HepG2 (cell line): ENCODE measurements around the gene NINL. TPM values are rescaled to one million over a fixed set of nuclear protein-coding genes. Genes with fewer than 3 reads are reported as not detected.

Source experiments
- ARID3A ChIP-seq: IDR thresholded peaks from 2 replicates; pipeline ENCODE4 v1.6.1; 2012; ENCODE audit warnings: low read depth, low read length, improper control_type of control experiment
- CENPX ChIP-seq: sonication (generic); formaldehyde crosslinking; IDR thresholded peaks from 2 replicates; pipeline ENCODE4 v1.9.0; 2021; ENCODE audit warnings: mild to moderate bottlenecking, missing genetic modification reagents, moderate library complexity
- EHMT2 ChIP-seq: fragments of 200-600 bp; sonication (generic); IDR thresholded peaks from 2 replicates; pipeline ENCODE4 v1.7.0; 2017; ENCODE audit warnings: antibody characterized with exemption, low read depth, low read length, borderline replicate concordance
- HES4 ChIP-seq: sonication (generic); formaldehyde crosslinking; IDR thresholded peaks from 2 replicates; pipeline ENCODE4 v1.9.0; 2021; ENCODE audit warnings: mild to moderate bottlenecking, missing genetic modification reagents, borderline replicate concordance
- HNF4G ChIP-seq, 2 experiments: sonication (generic) in 1 of 2; formaldehyde crosslinking in 1 of 2; IDR thresholded peaks; 2 replicates each; pipeline versions ENCODE4 v1.4.0 to v1.6.1; 2011 to 2020; ENCODE audit warnings: borderline replicate concordance in 2 of 2, low read depth in 2 of 2, mild to moderate bottlenecking in 2 of 2, low read length in 1 of 2, missing genetic modification reagents in 1 of 2, moderate library complexity in 1 of 2
- IRF1 ChIP-seq: sonication (generic); formaldehyde crosslinking; IDR thresholded peaks from 2 replicates; pipeline ENCODE4 v1.4.0; 2020; ENCODE audit warnings: low read depth, mild to moderate bottlenecking, missing genetic modification reagents
- ISL2 ChIP-seq: sonication (generic); formaldehyde crosslinking; IDR thresholded peaks from 2 replicates; pipeline ENCODE4 v1.5.0; 2020; ENCODE audit warnings: missing genetic modification reagents
- MBNL3 ChIP-seq: fragments of 250-450 bp; sonication (Bioruptor Pico); conservative IDR thresholded peaks from 2 replicates; pipeline ENCODE4 v1.8.0; 2022; ENCODE audit warnings: mild to moderate bottlenecking, inconsistent platforms
- NR3C1 ChIP-seq: sonication (generic); formaldehyde crosslinking; IDR thresholded peaks from 2 replicates; pipeline ENCODE4 v1.4.0; 2020; ENCODE audit warnings: missing genetic modification reagents
- PHF20 ChIP-seq: sonication (generic); formaldehyde crosslinking; IDR thresholded peaks from 2 replicates; pipeline ENCODE4 v1.5.0; 2020; ENCODE audit warnings: mild to moderate bottlenecking, missing genetic modification reagents
- PLSCR1 ChIP-seq: sonication (generic); formaldehyde crosslinking; IDR thresholded peaks from 2 replicates; pipeline ENCODE4 v1.5.0; 2020; ENCODE audit warnings: missing genetic modification reagents, mild to moderate bottlenecking, borderline replicate concordance
- THAP11 ChIP-seq: IDR thresholded peaks from 2 replicates; pipeline ENCODE4 v1.6.1; 2016; ENCODE audit warnings: missing biosample characterization, missing genetic modification reagents
- TOPORS ChIP-seq: sonication (generic); formaldehyde crosslinking; IDR thresholded peaks from 2 replicates; pipeline ENCODE4 v1.8.0; 2023; ENCODE audit warnings: mild to moderate bottlenecking, missing genetic modification reagents
- ZFP62 ChIP-seq: sonication (generic); formaldehyde crosslinking; IDR thresholded peaks from 2 replicates; pipeline ENCODE4 v1.4.0; 2020; ENCODE audit warnings: missing genetic modification reagents
- ZNF280D ChIP-seq: sonication (generic); formaldehyde crosslinking; IDR thresholded peaks from 2 replicates; pipeline ENCODE4 v1.5.1; 2020; ENCODE audit warnings: mild to moderate bottlenecking, missing genetic modification reagents
- ZNF335 ChIP-seq: sonication (generic); formaldehyde crosslinking; IDR thresholded peaks from 2 replicates; pipeline ENCODE4 v1.4.0; 2020; ENCODE audit warnings: missing genetic modification reagents
- ZNF383 ChIP-seq: sonication (generic); formaldehyde crosslinking; IDR thresholded peaks from 2 replicates; pipeline ENCODE4 v1.4.0; 2020; ENCODE audit warnings: missing genetic modification reagents, mild to moderate bottlenecking, borderline replicate concordance
- ZNF704 ChIP-seq: sonication (generic); formaldehyde crosslinking; IDR thresholded peaks from 2 replicates; pipeline ENCODE4 v1.8.1; 2023; ENCODE audit warnings: mild to moderate bottlenecking, inconsistent platforms, moderate library complexity, missing genetic modification reagents, borderline replicate concordance
- ZNF709 ChIP-seq: sonication (generic); formaldehyde crosslinking; IDR thresholded peaks from 2 replicates; pipeline ENCODE4 v1.5.0; 2020; ENCODE audit warnings: mild to moderate bottlenecking, missing genetic modification reagents
- ZNF713 ChIP-seq: sonication (generic); formaldehyde crosslinking; IDR thresholded peaks from 2 replicates; pipeline ENCODE4 v1.4.0; 2020; ENCODE audit warnings: mild to moderate bottlenecking, missing genetic modification reagents
- ZNF878 ChIP-seq: sonication (generic); formaldehyde crosslinking; IDR thresholded peaks from 2 replicates; pipeline ENCODE4 v1.8.1; 2023; ENCODE audit warnings: mild to moderate bottlenecking, missing genetic modification reagents, moderate library complexity
- ZNF879 ChIP-seq: sonication (generic); formaldehyde crosslinking; IDR thresholded peaks from 2 replicates; pipeline ENCODE4 v1.8.1; 2023; ENCODE audit warnings: missing genetic modification reagents
- polyA plus RNA-seq, 8 experiments: library from polyadenylated mRNA; depleted of rRNA in 3 of 8; stranded (reverse) in 7 of 8; unstranded in 1 of 8; fragments of >200 nt; fragmentation: Illumina TruSeq in 4 of 8; extraction: Trizol in 4 of 8; gene quantifications; 2 replicates each; pipeline versions ENCODE4 v1.2.1 to v1.2.3, GENCODE V29; 2011 to 2016; ENCODE audit warnings: low read depth in 4 of 8, missing spikeins in 1 of 8, mixed read lengths in 1 of 8; ENCODE audit not compliant: insufficient read depth in 1 of 8
- total RNA-seq, 5 experiments: library from RNA; depleted of rRNA; stranded (reverse); fragments of >200 nt; fragmentation: Illumina TruSeq; extraction: Trizol; gene quantifications; 2 replicates each; pipeline ENCODE4 v1.2.3, GENCODE V29; 2016; ENCODE audit warnings: low read depth in 1 of 5

NINL gene
- total and polyA plus RNA-seq, 2 of the 13 experiments (the other 11 are each of a cell fraction or from before 2014, with no cell fraction given): 32.3 to 34.3 TPM

- TF ChIP-seq ZNF335 (CRISPR knock-in tag): no peak
- no peak for TF ChIP-seq PLSCR1 (CRISPR knock-in tag)
- no peak for TF ChIP-seq IRF1
- no peak for TF ChIP-seq ZNF713 (CRISPR knock-in tag)
- peak; percentile 98 for TF ChIP-seq ZNF709 (CRISPR knock-in tag)
- TF ChIP-seq ISL2: peak; percentile 38
- TF ChIP-seq HES4 (CRISPR knock-in tag): peak; percentile 98
- TF ChIP-seq EHMT2: no peak
- no peak; the same call in 1 of the 2 replicates for TF ChIP-seq ZNF383
- TF ChIP-seq TOPORS (CRISPR knock-in tag): peak; percentile 47; the same call in 1 of the 2 replicates
- TF ChIP-seq PHF20 (CRISPR knock-in tag): no peak
- no peak for TF ChIP-seq NR3C1 (CRISPR knock-in tag)
- no peak; the same call in 1 of the 2 replicates for TF ChIP-seq ZFP62
- TF ChIP-seq ZNF879 (CRISPR knock-in tag): no peak
- TF ChIP-seq ARID3A: no peak
- TF ChIP-seq MBNL3: no peak
- no peak for TF ChIP-seq CENPX (CRISPR knock-in tag)
- TF ChIP-seq THAP11 (CRISPR knock-in tag): peak; percentile 60
- peak; percentile 20 for TF ChIP-seq HNF4G (IDR thresholded peaks at IDR 0.05; ENCODE audit: borderline replicate concordance, low read depth, low read length)
- peak; percentile 47 for TF ChIP-seq HNF4G (CRISPR knock-in tag; IDR thresholded peaks at IDR 0.05; ENCODE audit: borderline replicate concordance, low read depth)
- TF ChIP-seq ZNF280D (CRISPR knock-in tag): peak; percentile 40; the same call in 1 of the 2 replicates
- peak; percentile 79 for TF ChIP-seq ZNF704 (CRISPR knock-in tag)
- peak; percentile 29; the same call in 1 of the 2 replicates for TF ChIP-seq ZNF878
Observed at GRCh38 chr20:25584905-25585704, at the start of gene NINL (continued).
